Heart left ventricle (tissue), 16 donors: Measurements from ENCODE around the gene CTDSP2. TPM values are rescaled to one million over a fixed set of nuclear protein-coding genes. Genes with fewer than 3 reads are reported as not detected.

ENCODE experiments used
- ATAC-seq, 4 donors: fragments of 200-7000 bp; cut with Tn5 transposase; one replicate each; pipeline ENCODE4 v1.9.1; 2020 to 2022; ENCODE audit warnings: moderate library complexity in 4 of 4, mild to moderate bottlenecking in 3 of 4, moderate number of reproducible peaks in 1 of 4
- DNase-seq, 5 donors: peaks; one replicate each; pipeline ENCODE4 v3.0.0-alpha.2; 2020
- H3K27ac ChIP-seq, 12 donors: fragments of 200-600 bp; sonication (generic) in 4 of 12; one replicate each; pipeline versions ENCODE4 v1.5.0 to v1.8.0; 2016 to 2022; ENCODE audit warnings: mild to moderate bottlenecking in 2 of 12
- H3K27me3 ChIP-seq, 9 donors: fragments of 200-600 bp; sonication (generic) in 2 of 9; one replicate each; pipeline versions ENCODE4 v1.5.1 to v1.8.0; 2016 to 2022; ENCODE audit warnings: mild to moderate bottlenecking in 3 of 9
- H3K36me3 ChIP-seq, 9 donors: fragments of 200-600 bp; sonication (generic) in 2 of 9; one replicate each; pipeline versions ENCODE4 v1.5.0 to v1.8.0; 2018 to 2022; ENCODE audit warnings: mild to moderate bottlenecking in 2 of 9
- H3K4me1 ChIP-seq, 12 donors: fragments of 200-600 bp; sonication (generic) in 4 of 12; one replicate each; pipeline versions ENCODE4 v1.5.0 to v1.8.0; 2016 to 2022; ENCODE audit warnings: mild to moderate bottlenecking in 3 of 12
- H3K4me3 ChIP-seq, 12 donors: fragments of 200-600 bp; sonication (generic) in 4 of 12; one replicate each; pipeline versions ENCODE4 v1.5.0 to v1.8.0; 2017 to 2022; ENCODE audit warnings: mild to moderate bottlenecking in 9 of 12, moderate library complexity in 4 of 12
- H3K9me3 ChIP-seq, 12 donors: fragments of 200-600 bp; sonication (generic) in 4 of 12; one replicate each; pipeline versions ENCODE4 v1.5.0 to v1.8.0; 2016 to 2022; ENCODE audit warnings: mild to moderate bottlenecking in 1 of 12
- CTCF ChIP-seq, 12 donors: fragments of 200-600 bp; sonication (generic) in 4 of 12; IDR thresholded peaks; one replicate each; pipeline versions ENCODE4 v1.5.0 to v1.8.0; 2018 to 2022; ENCODE audit warnings: antibody characterized with exemption in 12 of 12, mild to moderate bottlenecking in 5 of 12
- POLR2A ChIP-seq, 2 donors: fragments of 450-650 bp; IDR thresholded peaks; one replicate each; pipeline ENCODE4 v1.6.1; 2017; ENCODE audit warnings: antibody characterized with exemption in 2 of 2, mild to moderate bottlenecking in 2 of 2, moderate library complexity in 2 of 2
- WGBS, 4 donors: extraction: QIAGEN DNeasy Blood & Tissue Kit in 2 of 4; methylation state at CpG; one replicate each; pipeline versions ENCODE4 v1.1.5 to v1.1.7; 2013 to 2018; 5-methylcytosine and 5-hydroxymethylcytosine counted together
- intact Hi-C, 10 donors: fragments of 100-400 bp; cut with DNase I; formaldehyde crosslinking; loops; one replicate each; pipeline versions ENCODE4 v1.11.1 to v1.14.2; 2022
- microRNA counts, 2 donors: library from miRNA; unstranded; fragments of <30 nt; microRNA quantifications; one replicate each; lab custom pipeline; 2016
- microRNA-seq, 4 donors: library from miRNA; unstranded; fragments of <30 nt; microRNA quantifications; one replicate each; pipeline versions ENCODE4 to v1.2.0, GENCODE V29; 2017 to 2020
- polyA plus RNA-seq, 2 donors: library from polyadenylated mRNA; stranded (reverse); fragments of 200-250 nt; gene quantifications; one replicate each; pipeline ENCODE4 v1.2.3, GENCODE V29; 2013
- total RNA-seq, 9 donors: library from RNA; depleted of rRNA in 2 of 9; stranded (reverse); fragments of >200 nt in 2 of 9; fragmentation: NEBNext Ultra II Directional in 3 of 9; extraction: Animal tissue kit (Norgen Biotek cat#: 25700) in 3 of 9; gene quantifications; one replicate each; pipeline versions ENCODE4 v1.1.0 to v1.2.4, GENCODE V29; 2016 to 2023
- donor health status: ischemic (EF 13 %, LVEDD 7.1; RV severe dilation, severe dysfunction).
- donor health status: healthy with polysubstance abuse.
- donor health status: DM: no; HTN: yes; CAD: no.
- donor health status: DM: no; HTN: no; CAD: no.
- donor health status: ischemic (EF 25% LVEDD 6.9; RV normal size, moderate dysfunction).
- donor health status: ischemic (EF 25% LVEDD 5.7; RV mildly dilated, moderate dysfunction).
- donor health status: healthy.
- donor health status: DM: yes; HTN: yes; CAD: no.
- donor health status: ischemic (EF 35%, LVEDD 5.7; RV mildly dilated, moderate dysfunction).
- donor health status: nonischemic (EF 11% LVEDD 7.7; RV severe dilation, severe dysfunction).
- donor health status: DM: yes; HTN: yes; CAD: no.
- donor health status: PGD.
- donor health status: ischemic (EF 29% LVEDD 5.4; RV normal size, mild dysfunction).
- donor health status: nonischemic (EF 23%, LVEDD 6.1; RV moderate dilation, normal function).

The CTDSP2 gene
- total and polyA plus RNA-seq, 11 donors = 28.0 to 191 (median 82.9) TPM

DNA sequence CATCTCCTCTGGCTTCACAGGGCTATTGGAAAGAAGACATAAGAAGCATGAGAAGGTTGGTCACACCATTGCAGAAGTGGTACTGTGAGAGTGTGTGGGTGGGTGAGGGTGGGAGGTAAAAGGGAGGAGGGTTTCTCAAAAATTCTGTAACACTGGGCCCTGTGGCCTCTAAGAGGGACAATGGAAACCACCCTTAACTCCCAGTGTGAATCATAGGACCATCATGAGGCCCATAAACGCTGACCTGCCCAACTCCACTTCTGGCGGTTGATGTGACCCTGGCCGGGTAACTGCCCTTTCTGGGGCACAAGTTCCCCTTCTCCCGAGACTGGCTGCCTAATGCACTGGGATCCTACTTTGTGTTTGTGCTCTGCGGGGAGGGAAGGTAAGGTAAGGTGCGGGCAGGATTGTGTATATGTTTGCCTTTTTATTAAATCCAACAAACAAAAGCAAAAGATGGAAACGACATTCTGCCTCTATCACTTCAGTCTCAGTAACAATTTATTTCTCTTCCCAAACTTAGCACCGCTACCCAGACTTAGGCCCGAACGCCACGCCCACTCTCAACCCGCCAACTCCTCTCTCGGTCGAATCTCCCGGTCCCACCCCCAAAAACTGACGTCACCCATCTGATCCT lies 75.2 kb downstream of the CTDSP2 start:
- DNase-seq (peak; percentile 87 to 93 (median 89)), ATAC-seq (peak; percentile 39 to 82 (median 75))
- 4 to 7% (median 5%) methylated on average over 16 of the region's 16 CpGs for WGBS, 4 donors
- no peaks in the 10 kb centered on the region for H3K9me3 ChIP-seq
- peaks cover 0 to 12% (median 3%) of the 10 kb centered on the region in 9 donors for H3K27me3 ChIP-seq
- TF ChIP-seq CTCF (IDR thresholded peaks at IDR 0.05) = no peak
- TF ChIP-seq POLR2A (IDR thresholded peaks at IDR 0.05) = no peak
- peaks cover 3 to 36% (median 22%) of the 10 kb centered on the region in 12 donors for H3K4me1 ChIP-seq
- H3K4me3 ChIP-seq = peak overlapping the region; percentile 59 to 94 (median 74)
- intact Hi-C loops = no loop called here
- H3K27ac ChIP-seq = peak overlapping the region in 11 of 12 donors; percentile 81 to 95 (median 90)
- H3K36me3 ChIP-seq = peaks cover 0 to 35% (median 11%) of the 10 kb centered on the region in 9 donors

GRCh38 chr12:57770734-57771133 lies 75.8 kb downstream of the CTDSP2 start:
- Histone ChIP-seq H3K4me3 (peak overlapping the region in 1 of 12 donors; percentile 79), H3K27ac (peak overlapping the region in 1 of 12 donors; percentile 94), H3K9me3 (no peaks in the 10 kb centered on the region), H3K36me3 (peaks cover 0 to 29% (median 7%) of the 10 kb centered on the region in 9 donors), H3K27me3 (peaks cover 0 to 18% (median 9%) of the 10 kb centered on the region in 9 donors), H3K4me1 (peaks cover 7 to 42% (median 28%) of the 10 kb centered on the region in 12 donors)
- ATAC-seq (no peak), DNase-seq (no peak)
- intact Hi-C loops = no loop called here
- 88 to 91% (median 90%) methylated on average over 4 of the region's 4 CpGs for WGBS, 4 donors
- TF ChIP-seq CTCF (IDR thresholded peaks at IDR 0.05) (no peak), POLR2A (IDR thresholded peaks at IDR 0.05) (no peak)

MicroRNAs encoded within 50 kb of the gene (microRNA counts, 767-probe panel; counts per million panel counts)
- 4,409 to 4,653 counts per million in 2 donors for microRNA hsa-miR-26a-5p (lab: Ali Mortazavi, UCI)

Small RNA genes lying within 50 kb of the gene (microRNA-seq; reads per million reads assigned to microRNA genes)
- 163 to 1,006 (median 682) reads per million in 4 donors for gene MIR26A2

Other genes with a start within 250 kb of the CTDSP2 start
- gene DTX3, start 241.9 kb downstream of the CTDSP2 start, total RNA-seq = 10 to 100 TPM; 15.6 to 30.7 (median 22.4) TPM
- gene DTX3, start 241.9 kb downstream of the CTDSP2 start, polyA plus RNA-seq = 10 to 100 TPM; 16.3 to 28.3 TPM
- gene ARHGEF25, start 235.3 kb downstream of the CTDSP2 start, total RNA-seq = 10 to 100 TPM in 4 of 9 donors, 1 to 10 TPM in 5; 5.5 to 11.5 (median 9.5) TPM
- gene ARHGEF25, start 235.3 kb downstream of the CTDSP2 start, polyA plus RNA-seq = 10 to 100 TPM; 10.2 to 20.3 TPM
- gene B4GALNT1, start 213.5 kb downstream of the CTDSP2 start, total RNA-seq = 1 to 10 TPM; 1.9 to 8.8 (median 5.9) TPM
- 1 to 10 TPM; 2.6 to 5.1 TPM for gene B4GALNT1, start 213.5 kb downstream of the CTDSP2 start, polyA plus RNA-seq
- 100 to 1,000 TPM in 7 of 9 donors, 10 to 100 TPM in 2; 93.4 to 188 (median 130) TPM for gene OS9, start 152.6 kb downstream of the CTDSP2 start, total RNA-seq
- 100 to 1,000 TPM in 1 of 2 donors, 10 to 100 TPM in 1; 89.4 to 196 TPM for gene OS9, start 152.6 kb downstream of the CTDSP2 start, polyA plus RNA-seq
- 10 to 100 TPM in 2 of 9 donors, 1 to 10 TPM in 7; 4.2 to 12.0 (median 5.5) TPM for gene AGAP2, start 108.0 kb downstream of the CTDSP2 start, total RNA-seq
- 1 to 10 TPM; 3.9 to 8.6 TPM for gene AGAP2, start 108.0 kb downstream of the CTDSP2 start, polyA plus RNA-seq
- gene TSPAN31, start 101.7 kb downstream of the CTDSP2 start, total RNA-seq = 10 to 100 TPM; 27.2 to 59.3 (median 31.4) TPM
- 10 to 100 TPM; 31.1 to 41.2 TPM for gene TSPAN31, start 101.7 kb downstream of the CTDSP2 start, polyA plus RNA-seq
- gene CDK4, start 94.4 kb downstream of the CTDSP2 start, total RNA-seq = 10 to 100 TPM; 38.1 to 62.1 (median 50.2) TPM
- 10 to 100 TPM; 23.4 to 81.9 TPM for gene CDK4, start 94.4 kb downstream of the CTDSP2 start, polyA plus RNA-seq
- 10 to 100 TPM; 11.3 to 18.9 (median 13.3) TPM for gene MARCHF9, start 91.6 kb downstream of the CTDSP2 start, total RNA-seq
- 10 to 100 TPM; 13.6 to 15.8 TPM for gene MARCHF9, start 91.6 kb downstream of the CTDSP2 start, polyA plus RNA-seq
- under 1 TPM in 5 of 9 donors, not detected in 4; 0.16 to 0.77 (median 0.19) TPM for gene CYP27B1, start 79.7 kb downstream of the CTDSP2 start, total RNA-seq
- under 1 TPM; 0.11 to 0.19 TPM for gene CYP27B1, start 79.7 kb downstream of the CTDSP2 start, polyA plus RNA-seq
- 10 to 100 TPM in 3 of 9 donors, 1 to 10 TPM in 5, under 1 TPM in 1; 0.95 to 16.6 (median 7.7) TPM for gene METTL1, start 74.6 kb downstream of the CTDSP2 start, total RNA-seq
- 10 to 100 TPM in 1 of 2 donors, 1 to 10 TPM in 1; 9.4 to 28.5 TPM for gene METTL1, start 74.6 kb downstream of the CTDSP2 start, polyA plus RNA-seq
- gene EEF1AKMT3, start 74.1 kb downstream of the CTDSP2 start, total RNA-seq = 1 to 10 TPM; 1.2 to 4.5 (median 1.9) TPM
- 1 to 10 TPM in 1 of 2 donors, under 1 TPM in 1; 0.84 to 1.2 TPM for gene EEF1AKMT3, start 74.1 kb downstream of the CTDSP2 start, polyA plus RNA-seq
- 10 to 100 TPM; 38.8 to 62.5 (median 45.4) TPM for gene TSFM, start 63.9 kb downstream of the CTDSP2 start, total RNA-seq
- gene TSFM, start 63.9 kb downstream of the CTDSP2 start, polyA plus RNA-seq = 10 to 100 TPM; 37.6 to 80.8 TPM
- 1 to 10 TPM; 1.3 to 6.2 (median 2.4) TPM for gene AVIL, start 28.0 kb downstream of the CTDSP2 start, total RNA-seq
- 1 to 10 TPM; 1.9 to 2.1 TPM for gene AVIL, start 28.0 kb downstream of the CTDSP2 start, polyA plus RNA-seq
- gene ATP23, start 94.8 kb upstream of the CTDSP2 start, total RNA-seq = 1 to 10 TPM; 1.8 to 7.4 (median 5.3) TPM
- 10 to 100 TPM in 1 of 2 donors, 1 to 10 TPM in 1; 8.1 to 10.4 TPM for gene ATP23, start 94.8 kb upstream of the CTDSP2 start, polyA plus RNA-seq